Osteoblast (primary cell): ENCODE data around the gene CD44. TPM values are rescaled to one million over a fixed set of nuclear protein-coding genes. Genes with fewer than 3 reads are reported as not detected.
A peak's percentile ranks its signal among the peaks of the same experiment; 100 is the strongest.

Experiments
- DNase-seq: peaks from one replicate; pipeline ENCODE4 v3.0.0; 2011; ENCODE audit warnings: low spot score, mixed read lengths; ENCODE audit not compliant: insufficient read length; ENCODE audit errors: missing footprints
- H2AFZ ChIP-seq: 2 replicates; pipeline ENCODE4 v1.6.0; 2011; ENCODE audit warnings: mild to moderate bottlenecking, low read length
- H3K27ac ChIP-seq: 2 replicates; pipeline ENCODE4 v1.5.1; 2011; ENCODE audit warnings: mild to moderate bottlenecking, low read depth, low read length, moderate library complexity
- H3K27me3 ChIP-seq: 2 replicates; pipeline ENCODE4 v1.6.0; 2012; ENCODE audit warnings: mild to moderate bottlenecking, control low read depth, inconsistent platforms, low read length, moderate library complexity; ENCODE audit not compliant: insufficient read depth
- H3K36me3 ChIP-seq: 2 replicates; pipeline ENCODE4 v1.5.1; 2011; ENCODE audit warnings: mild to moderate bottlenecking, low read length, control low read depth, moderate library complexity; ENCODE audit not compliant: insufficient read depth
- H3K4me1 ChIP-seq: 2 replicates; pipeline ENCODE4 v1.5.1; 2011; ENCODE audit warnings: mild to moderate bottlenecking, low read length, control low read depth, moderate library complexity; ENCODE audit not compliant: insufficient read depth
- H3K4me2 ChIP-seq: 2 replicates; pipeline ENCODE4 v1.6.0; 2011; ENCODE audit warnings: mild to moderate bottlenecking, low read length; ENCODE audit not compliant: insufficient read depth
- H3K4me3 ChIP-seq: fragments of 200-600 bp; sonication (generic); 3 replicates; pipeline ENCODE4 v1.5.1; 2012; ENCODE audit warnings: mild to moderate bottlenecking, low read length, inconsistent platforms; ENCODE audit not compliant: insufficient read depth
- H3K79me2 ChIP-seq: 2 replicates; pipeline ENCODE4 v1.6.0; 2012; ENCODE audit warnings: mild to moderate bottlenecking, low read length, control low read depth, inconsistent platforms; ENCODE audit not compliant: insufficient read depth
- H3K9me3 ChIP-seq: 2 replicates; pipeline ENCODE4 v1.5.1; 2011; ENCODE audit warnings: low read depth, low read length, control low read depth
- H4K20me1 ChIP-seq: 2 replicates; pipeline ENCODE4 v1.6.0; 2012; ENCODE audit warnings: mild to moderate bottlenecking, low read length, control low read depth; ENCODE audit not compliant: insufficient read depth
- total RNA-seq: library from RNA; depleted of rRNA; stranded (reverse); fragments of >200 nt; gene quantifications from 2 replicates; pipeline ENCODE4 v1.2.3, GENCODE V29; 2012
- TF ChIP-seq, protein P1 (sequence below): IDR thresholded peaks from 2 replicates; pipeline ENCODE4 v1.5.1; 2011; ENCODE audit warnings: mild to moderate bottlenecking, low read depth, low read length, moderate library complexity; ENCODE audit errors: extremely low read depth

Gene CD44
- total RNA-seq, 1 donor, result 238 TPM

- no peaks in the 10 kb centered on the region for H3K27me3 ChIP-seq
- H3K27ac ChIP-seq, result peak overlapping the region; percentile 56
- no peaks in the 10 kb centered on the region for H3K9me3 ChIP-seq
- TF ChIP-seq, protein P1, sequence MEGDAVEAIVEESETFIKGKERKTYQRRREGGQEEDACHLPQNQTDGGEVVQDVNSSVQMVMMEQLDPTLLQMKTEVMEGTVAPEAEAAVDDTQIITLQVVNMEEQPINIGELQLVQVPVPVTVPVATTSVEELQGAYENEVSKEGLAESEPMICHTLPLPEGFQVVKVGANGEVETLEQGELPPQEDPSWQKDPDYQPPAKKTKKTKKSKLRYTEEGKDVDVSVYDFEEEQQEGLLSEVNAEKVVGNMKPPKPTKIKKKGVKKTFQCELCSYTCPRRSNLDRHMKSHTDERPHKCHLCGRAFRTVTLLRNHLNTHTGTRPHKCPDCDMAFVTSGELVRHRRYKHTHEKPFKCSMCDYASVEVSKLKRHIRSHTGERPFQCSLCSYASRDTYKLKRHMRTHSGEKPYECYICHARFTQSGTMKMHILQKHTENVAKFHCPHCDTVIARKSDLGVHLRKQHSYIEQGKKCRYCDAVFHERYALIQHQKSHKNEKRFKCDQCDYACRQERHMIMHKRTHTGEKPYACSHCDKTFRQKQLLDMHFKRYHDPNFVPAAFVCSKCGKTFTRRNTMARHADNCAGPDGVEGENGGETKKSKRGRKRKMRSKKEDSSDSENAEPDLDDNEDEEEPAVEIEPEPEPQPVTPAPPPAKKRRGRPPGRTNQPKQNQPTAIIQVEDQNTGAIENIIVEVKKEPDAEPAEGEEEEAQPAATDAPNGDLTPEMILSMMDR, result no peak
- peaks cover 86% of the 10 kb centered on the region for H3K4me1 ChIP-seq
- no peak overlapping the region for H3K4me2 ChIP-seq
- no peak for DNase-seq
- no peak overlapping the region for H2AFZ ChIP-seq
- peaks cover 35% of the 10 kb centered on the region for H3K36me3 ChIP-seq
- H4K20me1 ChIP-seq, result peaks cover 46% of the 10 kb centered on the region
- no peak overlapping the region for H3K4me3 ChIP-seq
- peaks cover 100% of the 10 kb centered on the region for H3K79me2 ChIP-seq
Observed at GRCh38 chr11:35160246-35160824, 21.4 kb downstream of the CD44 start.

- no peak for DNase-seq
- no peak overlapping the region for H3K4me2 ChIP-seq
- H2AFZ ChIP-seq, result no peak overlapping the region
- no peak overlapping the region for H3K4me3 ChIP-seq
- peaks cover 33% of the 10 kb centered on the region for H3K36me3 ChIP-seq
- H3K27ac ChIP-seq, result peak overlapping the region; percentile 56
- H3K79me2 ChIP-seq, result peaks cover 100% of the 10 kb centered on the region
- TF ChIP-seq, protein P1, result no peak
- no peaks in the 10 kb centered on the region for H3K9me3 ChIP-seq
- peaks cover 40% of the 10 kb centered on the region for H4K20me1 ChIP-seq
- no peaks in the 10 kb centered on the region for H3K27me3 ChIP-seq
- H3K4me1 ChIP-seq, result peaks cover 93% of the 10 kb centered on the region
Observed at GRCh38 chr11:35160902-35161597, 22.1 kb downstream of the CD44 start.

- TF ChIP-seq, protein P1, result no peak
- Histone ChIP-seq H3K4me2 (no peak overlapping the region), H3K4me1 (peaks cover 95% of the 10 kb centered on the region), H3K36me3 (peaks cover 29% of the 10 kb centered on the region), H2AFZ (no peak overlapping the region), H3K27me3 (no peaks in the 10 kb centered on the region), H3K27ac (peak overlapping the region; percentile 99), H3K79me2 (peaks cover 94% of the 10 kb centered on the region), H3K4me3 (no peak overlapping the region), H3K9me3 (no peaks in the 10 kb centered on the region), H4K20me1 (peaks cover 28% of the 10 kb centered on the region)
- DNase-seq, result no peak
Observed at GRCh38 chr11:35162745-35163144, 23.8 kb downstream of the CD44 start.

- no peak for DNase-seq
- Histone ChIP-seq H3K4me3 (no peak overlapping the region), H3K27ac (peak overlapping the region; percentile 99), H3K4me1 (peaks cover 95% of the 10 kb centered on the region), H3K27me3 (no peaks in the 10 kb centered on the region), H3K9me3 (no peaks in the 10 kb centered on the region), H3K79me2 (peaks cover 94% of the 10 kb centered on the region), H2AFZ (no peak overlapping the region), H3K4me2 (no peak overlapping the region), H4K20me1 (peaks cover 23% of the 10 kb centered on the region), H3K36me3 (peaks cover 30% of the 10 kb centered on the region)
- TF ChIP-seq, protein P1, result no peak
Observed at GRCh38 chr11:35163209-35163608, 24.2 kb downstream of the CD44 start.
